Measurements from ENCODE around the gene TPP1.
A peak's percentile ranks its signal among the peaks of the same experiment; 100 is the strongest.

TPP1 gene

GRCh38 chr11:6587360-6587953 is 31.8 kb downstream of the TPP1 start:
- no peak for DNase-seq (ENCODE audit: low read depth)

GRCh38 chr11:6586434-6587359 is 32.5 kb downstream of the TPP1 start:
- DNase-seq (ENCODE audit: low read depth), result no peak

GRCh38 chr11:6584528-6584927 is 34.7 kb downstream of the TPP1 start:
- no peak for DNase-seq (ENCODE audit: low read depth)

GRCh38 chr11:6583584-6583983 is 35.6 kb downstream of the TPP1 start:
- DNase-seq (ENCODE audit: low read depth), result no peak

GRCh38 chr11:6579681-6580080 is 39.5 kb downstream of the TPP1 start:
- no peak for DNase-seq (ENCODE audit: low read depth)

- no peak for DNase-seq (ENCODE audit: low read depth)
Measured at GRCh38 chr11:6578134-6578533, 41.1 kb downstream of the TPP1 start.

GRCh38 chr11:6576471-6577373 is 42.5 kb downstream of the TPP1 start:
- DNase-seq (ENCODE audit: low read depth), result peak; percentile 79

GRCh38 chr11:6574816-6575715 is 44.2 kb downstream of the TPP1 start:
- no peak for DNase-seq (ENCODE audit: low read depth)

GRCh38 chr11:6572215-6572614 is 47.0 kb downstream of the TPP1 start:
- DNase-seq (ENCODE audit: low read depth), result peak; percentile 75

- DNase-seq (ENCODE audit: low read depth), result no peak
Measured at GRCh38 chr11:6571434-6572008, 47.7 kb downstream of the TPP1 start.

GRCh38 chr11:6570691-6571427 is 48.4 kb downstream of the TPP1 start:
- DNase-seq (ENCODE audit: low read depth), result no peak

GRCh38 chr11:6569706-6570105 is 49.5 kb downstream of the TPP1 start:
- DNase-seq (ENCODE audit: low read depth), result no peak

GRCh38 chr11:6568191-6568918 is 50.9 kb downstream of the TPP1 start:
- peak; percentile 65 for DNase-seq (ENCODE audit: low read depth)

- DNase-seq (ENCODE audit: low read depth), result no peak
Measured at GRCh38 chr11:6567371-6567745, 51.9 kb downstream of the TPP1 start.

GRCh38 chr11:6566704-6567370 is 52.4 kb downstream of the TPP1 start:
- DNase-seq (ENCODE audit: low read depth), result no peak

GRCh38 chr11:6565988-6566703 is 53.1 kb downstream of the TPP1 start:
- DNase-seq (ENCODE audit: low read depth), result no peak

- no peak for DNase-seq (ENCODE audit: low read depth)
Measured at GRCh38 chr11:6565325-6565724, 53.9 kb downstream of the TPP1 start.

GRCh38 chr11:6563667-6564066 is 55.6 kb downstream of the TPP1 start:
- DNase-seq (ENCODE audit: low read depth), result no peak

Measured in fibroblast of gingiva (primary cell).